ENCODE data around the gene ZNF385A. TPM values are rescaled to one million over a fixed set of nuclear protein-coding genes. Genes with fewer than 3 reads are reported as not detected.
A peak's percentile ranks its signal among the peaks of the same experiment; 100 is the strongest.

Gene ZNF385A
- total and polyA plus RNA-seq, 2 of the 13 experiments (the other 11 are each of a cell fraction or from before 2014, with no cell fraction given) = 0.44 to 0.67 TPM

GRCh38 chr12:54324617-54325441 lies 59.7 kb downstream of the ZNF385A start, which contains the start of gene COPZ1 (continued):
- TF ChIP-seq ZNF674 (CRISPR knock-in tag; IDR thresholded peaks at IDR 0.05; ENCODE audit: low read depth) (no peak), ZNF251 (CRISPR knock-in tag; IDR thresholded peaks at IDR 0.05) (no peak), ZBTB40 (IDR thresholded peaks at IDR 0.05) (no peak), ZBTB40 (CRISPR knock-in tag; IDR thresholded peaks at IDR 0.05) (no peak), ZNF33B (CRISPR knock-in tag; IDR thresholded peaks at IDR 0.05) (peak; percentile 48; the same call in 1 of the 2 replicates), ZNF383 (CRISPR knock-in tag; IDR thresholded peaks at IDR 0.05; ENCODE audit: borderline replicate concordance) (no peak), GLMP (CRISPR knock-in tag; IDR thresholded peaks at IDR 0.05; ENCODE audit: borderline replicate concordance) (no peak), E2F1 (CRISPR knock-in tag; IDR thresholded peaks at IDR 0.05) (peak; percentile 40; the same call in 1 of the 2 replicates), ZBTB4 (CRISPR knock-in tag; IDR thresholded peaks at IDR 0.05; ENCODE audit: borderline replicate concordance) (no peak), NCOR1 (IDR thresholded peaks at IDR 0.05; ENCODE audit: borderline replicate concordance, low read length) (peak; percentile 27; the same call in 1 of the 2 replicates), PAF1 (CRISPR knock-in tag; IDR thresholded peaks at IDR 0.05) (no peak), ZNF207 (IDR thresholded peaks at IDR 0.05; ENCODE audit: borderline replicate concordance) (no peak), ZNF75D (CRISPR knock-in tag; IDR thresholded peaks at IDR 0.05; ENCODE audit: borderline replicate concordance) (no peak), ELF1 (CRISPR knock-in tag; IDR thresholded peaks at IDR 0.05) (peak; percentile 88)

Measured in HepG2 (cell line).